K562 (cell line): Measurements from ENCODE around the gene NBPF3. TPM values are rescaled to one million over a fixed set of nuclear protein-coding genes. Genes with fewer than 3 reads are reported as not detected.
"Not testable (repeated sequence)": the region's sequence is repeated elsewhere in the genome, so short reads cannot be mapped to it uniquely, and the experiment has no call there.

Source experiments
- ATAC-seq: fragments of 200-7000 bp; cut with Tn5 transposase; 3 replicates; pipeline ENCODE4 v1.9.1; 2020; ENCODE audit warnings: moderate library complexity
- BruUV-seq: library from RNA; stranded (reverse); fragments of 400-500 nt; replicated peaks from 2 replicates; lab custom pipeline; 2021; lab: Mats Ljungman, UMichigan
- CTCF ChIA-PET: fragments of 300-600 bp; formaldehyde crosslinking; extraction: SDS; loops from one replicate; lab custom pipeline; 2021; ENCODE audit warnings: low intra/inter-chr PET ratio; lab: Yijun Ruan, JAX
- POLR2A ChIA-PET: fragments of 300-600, 350-650 bp; sonication (Branson Sonifier 250); formaldehyde crosslinking; extraction: SDS; loops from one replicate; lab custom pipeline; 2021; ENCODE audit warnings: antibody characterized with exemption, inconsistent platforms; lab: Yijun Ruan, JAX
- DNase-seq, 4 experiments: peaks; one replicate each; pipeline versions ENCODE4 v3.0.0 to v3.0.0-alpha.2; 2011 to 2018; ENCODE audit warnings: low spot score in 3 of 4, mixed read lengths in 3 of 4; ENCODE audit errors: extremely low read depth in 1 of 4
- FAIRE-seq: peaks from 2 replicates; lab custom pipeline; 2011; peaks lifted over from hg19 to GRCh38; lab: Jason Lieb, UNC
- H2AFZ ChIP-seq: 2 replicates; pipeline ENCODE4 v1.6.0; 2011; ENCODE audit warnings: low read depth, low read length, control low read depth, inconsistent platforms
- H3K27ac ChIP-seq: fragments of 200-600 bp; 3 replicates; pipeline ENCODE4 v1.8.0; 2011; ENCODE audit warnings: low read depth, mild to moderate bottlenecking, control low read depth, inconsistent platforms, low read length, moderate library complexity, mixed read lengths; ENCODE audit errors: extremely low read depth
- H3K27me3 ChIP-seq, 2 experiments: fragments of 300-600 bp in 1 of 2; 2 replicates in 1 of 2; 3 replicates in 1 of 2; pipeline versions ENCODE4 v1.6.0 to v1.8.0; 2011; ENCODE audit warnings: inconsistent platforms in 2 of 2, low read length in 2 of 2, mild to moderate bottlenecking in 1 of 2, mixed read lengths in 1 of 2, moderate library complexity in 1 of 2; ENCODE audit not compliant: control insufficient read depth in 2 of 2, insufficient read depth in 2 of 2
- H3K36me3 ChIP-seq: fragments of 300-600 bp; 3 replicates; pipeline ENCODE4 v1.8.0; 2011; ENCODE audit warnings: mild to moderate bottlenecking, low read length, inconsistent platforms; ENCODE audit not compliant: control insufficient read depth, insufficient read depth
- H3K4me1 ChIP-seq, 2 experiments: fragments of 200-600 bp in 1 of 2; replicated peaks in 1 of 2; 2 replicates in 1 of 2; 3 replicates in 1 of 2; pipeline versions ENCODE4 v1.5.1 to v1.8.0; 2011; ENCODE audit warnings: inconsistent platforms in 2 of 2, low read length in 2 of 2, mild to moderate bottlenecking in 1 of 2, mixed read lengths in 1 of 2, moderate library complexity in 1 of 2; ENCODE audit not compliant: control insufficient read depth in 2 of 2, insufficient read depth in 2 of 2
- H3K4me2 ChIP-seq: 2 replicates; pipeline ENCODE4 v1.6.1; 2011; ENCODE audit warnings: low read length, control low read depth, inconsistent platforms, mixed read lengths; ENCODE audit not compliant: insufficient read depth
- H3K4me3 ChIP-seq: fragments of 200-600 bp; sonication (generic), shearing (Covaris generic); 2 replicates; pipeline ENCODE4 v1.5.1; 2016; ENCODE audit warnings: control low read depth, inconsistent platforms
- H3K79me2 ChIP-seq: fragments of 200-600 bp; 3 replicates; pipeline ENCODE4 v1.8.0; 2011; ENCODE audit warnings: low read length, inconsistent platforms; ENCODE audit not compliant: control insufficient read depth, insufficient read depth
- H3K9ac ChIP-seq, 2 experiments: 2 replicates each; pipeline versions ENCODE4 v1.6.0 to v1.6.1; 2011; ENCODE audit warnings: low read depth in 2 of 2, low read length in 2 of 2, control low read depth in 1 of 2, inconsistent platforms in 1 of 2, mild to moderate bottlenecking in 1 of 2, mixed read lengths in 1 of 2; ENCODE audit not compliant: insufficient read depth in 1 of 2
- H3K9me1 ChIP-seq: one replicate; pipeline ENCODE4 v1.6.0; 2011; ENCODE audit warnings: inconsistent platforms, mild to moderate bottlenecking, low read length, moderate library complexity; ENCODE audit not compliant: control insufficient read depth, insufficient read depth
- H3K9me3 ChIP-seq: replicated peaks from 2 replicates; pipeline ENCODE4 v1.5.1; 2011; ENCODE audit warnings: low read depth, low read length, inconsistent platforms; ENCODE audit not compliant: control insufficient read depth, insufficient read depth
- H4K20me1 ChIP-seq: replicated peaks from 2 replicates; pipeline ENCODE4 v1.6.1; 2011; ENCODE audit warnings: low read length, inconsistent platforms, mixed read lengths; ENCODE audit not compliant: control insufficient read depth, insufficient read depth
- WGBS: fragments of 100-300 bp; shearing (Covaris generic); methylation state at CpG from one replicate; pipeline ENCODE4 v1.1.6; 2016; ENCODE audit warnings: low coverage, mixed read lengths; ENCODE audit not compliant: insufficient coverage; ENCODE audit errors: missing lambda C conversion rate; 5-methylcytosine and 5-hydroxymethylcytosine counted together
- in situ Hi-C: fragments of 300-500 bp; cut with MboI; formaldehyde crosslinking; loops from 4 replicates; pipeline ENCODE4 v1.15.0; 2018; ENCODE audit warnings: inconsistent platforms, mixed read lengths
- intact Hi-C: fragments of 100-400 bp; cut with micrococcal nuclease; formaldehyde crosslinking; loops from 2 replicates; pipeline ENCODE4 v1.14.2; 2022
- polyA plus RNA-seq, 8 experiments: library from polyadenylated mRNA; depleted of rRNA in 4 of 8; stranded (reverse) in 5 of 8; unstranded in 3 of 8; fragments of >200 nt; fragmentation: Nextera tagmentation in 2 of 8; fragmentation: Illumina TruSeq in 1 of 8; extraction: Ambion mirVana in 2 of 8; extraction: Trizol in 1 of 8; gene quantifications; 2 replicates each; pipeline versions ENCODE4 v1.2.1 to v1.2.3, GENCODE V29; 2011 to 2014; ENCODE audit warnings: inconsistent platforms in 1 of 8, missing spikeins in 1 of 8
- total RNA-seq, 7 experiments: library from RNA; depleted of rRNA in 6 of 7; stranded (reverse); fragments of >200 nt in 6 of 7; fragmentation: Illumina TruSeq in 2 of 7; extraction: Trizol in 2 of 7; gene quantifications; 2 replicates each; pipeline versions ENCODE4 v1.2.1 to v1.2.3, GENCODE V29; 2011 to 2021; ENCODE audit warnings: low replicate concordance in 1 of 7
- TF ChIP-seq, protein P1 (sequence below), 2 experiments: fragments of 450-650 bp in 1 of 2; sonication (generic) in 1 of 2; formaldehyde crosslinking in 1 of 2; IDR thresholded peaks; 2 replicates each; pipeline versions ENCODE4 v1.7.1 to v1.9.0; 2016 to 2022; ENCODE audit warnings: inconsistent platforms in 1 of 2, mild to moderate bottlenecking in 1 of 2, missing genetic modification reagents in 1 of 2
- TF ChIP-seq, protein P2 (sequence below): fragments of 450-650 bp; IDR thresholded peaks from 2 replicates; pipeline ENCODE4 v1.6.1; 2016

The NBPF3 gene
- total and polyA plus RNA-seq, 9 of the 15 experiments (the other 6 are each of a cell fraction or from before 2014, with no cell fraction given) = 1.5 to 7.3 (median 5.4) TPM

DNA sequence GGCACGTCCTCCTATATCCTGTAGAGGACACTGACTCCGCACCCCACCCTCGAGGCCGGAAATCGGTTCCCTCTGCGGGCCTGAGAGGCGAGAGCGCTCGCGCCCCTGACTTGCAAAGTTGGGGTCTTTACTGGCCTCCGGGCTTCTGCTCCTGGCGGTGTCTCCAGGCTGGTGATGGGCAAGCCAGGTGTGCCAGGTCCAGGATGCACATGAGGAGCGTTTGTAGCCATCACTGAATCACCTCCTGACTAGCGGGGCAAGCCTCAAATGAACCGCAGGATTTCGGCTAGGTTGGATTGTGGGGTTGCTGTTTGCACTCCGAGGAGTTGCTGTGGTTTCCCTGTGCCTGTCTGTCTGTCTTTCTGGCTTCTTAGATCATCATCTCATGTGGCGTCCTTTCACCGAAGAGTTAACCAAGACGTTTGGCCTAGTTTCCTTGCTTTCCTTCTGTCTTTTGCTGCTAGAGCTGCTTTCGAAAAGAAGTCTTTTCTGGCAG, 741 bp downstream of the NBPF3 start (continued):
- TF ChIP-seq, protein P1, sequence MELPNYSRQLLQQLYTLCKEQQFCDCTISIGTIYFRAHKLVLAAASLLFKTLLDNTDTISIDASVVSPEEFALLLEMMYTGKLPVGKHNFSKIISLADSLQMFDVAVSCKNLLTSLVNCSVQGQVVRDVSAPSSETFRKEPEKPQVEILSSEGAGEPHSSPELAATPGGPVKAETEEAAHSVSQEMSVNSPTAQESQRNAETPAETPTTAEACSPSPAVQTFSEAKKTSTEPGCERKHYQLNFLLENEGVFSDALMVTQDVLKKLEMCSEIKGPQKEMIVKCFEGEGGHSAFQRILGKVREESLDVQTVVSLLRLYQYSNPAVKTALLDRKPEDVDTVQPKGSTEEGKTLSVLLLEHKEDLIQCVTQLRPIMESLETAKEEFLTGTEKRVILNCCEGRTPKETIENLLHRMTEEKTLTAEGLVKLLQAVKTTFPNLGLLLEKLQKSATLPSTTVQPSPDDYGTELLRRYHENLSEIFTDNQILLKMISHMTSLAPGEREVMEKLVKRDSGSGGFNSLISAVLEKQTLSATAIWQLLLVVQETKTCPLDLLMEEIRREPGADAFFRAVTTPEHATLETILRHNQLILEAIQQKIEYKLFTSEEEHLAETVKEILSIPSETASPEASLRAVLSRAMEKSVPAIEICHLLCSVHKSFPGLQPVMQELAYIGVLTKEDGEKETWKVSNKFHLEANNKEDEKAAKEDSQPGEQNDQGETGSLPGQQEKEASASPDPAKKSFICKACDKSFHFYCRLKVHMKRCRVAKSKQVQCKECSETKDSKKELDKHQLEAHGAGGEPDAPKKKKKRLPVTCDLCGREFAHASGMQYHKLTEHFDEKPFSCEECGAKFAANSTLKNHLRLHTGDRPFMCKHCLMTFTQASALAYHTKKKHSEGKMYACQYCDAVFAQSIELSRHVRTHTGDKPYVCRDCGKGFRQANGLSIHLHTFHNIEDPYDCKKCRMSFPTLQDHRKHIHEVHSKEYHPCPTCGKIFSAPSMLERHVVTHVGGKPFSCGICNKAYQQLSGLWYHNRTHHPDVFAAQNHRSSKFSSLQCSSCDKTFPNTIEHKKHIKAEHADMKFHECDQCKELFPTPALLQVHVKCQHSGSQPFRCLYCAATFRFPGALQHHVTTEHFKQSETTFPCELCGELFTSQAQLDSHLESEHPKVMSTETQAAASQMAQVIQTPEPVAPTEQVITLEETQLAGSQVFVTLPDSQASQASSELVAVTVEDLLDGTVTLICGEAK (IDR thresholded peaks at IDR 0.05) = peak; percentile 34; the same call in 1 of the 2 replicates
- TF ChIP-seq, protein P1 (CRISPR knock-in tag; IDR thresholded peaks at IDR 0.05) = not testable (repeated sequence)
- TF ChIP-seq, protein P2, sequence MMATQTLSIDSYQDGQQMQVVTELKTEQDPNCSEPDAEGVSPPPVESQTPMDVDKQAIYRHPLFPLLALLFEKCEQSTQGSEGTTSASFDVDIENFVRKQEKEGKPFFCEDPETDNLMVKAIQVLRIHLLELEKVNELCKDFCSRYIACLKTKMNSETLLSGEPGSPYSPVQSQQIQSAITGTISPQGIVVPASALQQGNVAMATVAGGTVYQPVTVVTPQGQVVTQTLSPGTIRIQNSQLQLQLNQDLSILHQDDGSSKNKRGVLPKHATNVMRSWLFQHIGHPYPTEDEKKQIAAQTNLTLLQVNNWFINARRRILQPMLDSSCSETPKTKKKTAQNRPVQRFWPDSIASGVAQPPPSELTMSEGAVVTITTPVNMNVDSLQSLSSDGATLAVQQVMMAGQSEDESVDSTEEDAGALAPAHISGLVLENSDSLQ = peak; percentile 29; the same call in 1 of the 2 replicates
- TF ChIP-seq, all 486 proteins: peak for 3; not testable (repeated sequence) for 483

DNA sequence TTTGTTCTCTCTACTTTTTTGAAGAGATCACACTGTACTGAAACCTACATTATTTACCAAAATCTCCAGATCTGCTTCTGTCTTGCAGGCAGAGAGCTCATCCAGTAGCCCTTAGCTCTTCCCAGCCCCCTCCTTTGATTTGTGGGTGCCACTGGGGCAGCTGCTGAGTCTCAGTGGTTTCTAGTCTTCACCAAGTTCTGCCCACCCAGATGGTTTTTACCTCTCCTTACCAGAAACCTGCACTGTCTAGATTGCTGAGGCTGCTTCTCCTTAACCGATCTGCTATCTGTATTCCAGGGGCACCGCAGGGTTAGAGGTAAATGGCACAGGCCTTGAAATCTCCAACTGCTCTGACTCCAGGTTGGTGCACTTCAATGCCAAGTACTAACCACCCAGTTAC, 6.7 kb downstream of the NBPF3 start:
- in situ Hi-C loops, H3K4me2 ChIP-seq, H3K4me1 ChIP-seq, H3K9ac ChIP-seq, intact Hi-C loops, H2AFZ ChIP-seq, H4K20me1 ChIP-seq, FAIRE-seq, H3K36me3 ChIP-seq, H3K4me3 ChIP-seq, H3K79me2 ChIP-seq, H3K9me3 ChIP-seq, DNase-seq, BruUV-seq, H3K9me1 ChIP-seq, H3K27me3 ChIP-seq, H3K27ac ChIP-seq, CTCF ChIA-PET, ATAC-seq, POLR2A ChIA-PET: not testable (repeated sequence)
- WGBS = 25% methylated on average over 2 of the region's 2 CpGs
